Memory B cell (primary cell): Measurements from ENCODE around the gene TTYH1.
"Not testable (repeated sequence)": the region's sequence is repeated elsewhere in the genome, so short reads cannot be mapped to it uniquely, and the experiment has no call there.

Experiments used
- ATAC-seq: fragments of 150-1000 bp; cut with Tn5 transposase; 2 replicates; pipeline ENCODE4 v1.10.0; 2021; ENCODE audit warnings: low read depth, mild to moderate bottlenecking, moderate library complexity
- DNase-seq, 2 donors: peaks; one replicate each; pipeline ENCODE4 v3.0.0; 2022; ENCODE audit warnings: low spot score in 2 of 2
- H3K27ac Mint-ChIP-seq: one replicate; pipeline ENCODE4 v1.8.0; 2022; ENCODE audit warnings: mild to moderate bottlenecking, moderate library complexity, mixed read lengths
- H3K27me3 Mint-ChIP-seq: one replicate; pipeline ENCODE4 v1.8.0; 2022; ENCODE audit warnings: mixed read lengths
- H3K36me3 Mint-ChIP-seq: one replicate; pipeline ENCODE4 v1.8.0; 2022; ENCODE audit warnings: mild to moderate bottlenecking, mixed read lengths
- H3K4me1 Mint-ChIP-seq: one replicate; pipeline ENCODE4 v1.8.0; 2022; ENCODE audit warnings: mixed read lengths
- H3K4me3 Mint-ChIP-seq: one replicate; pipeline ENCODE4 v1.8.0; 2022; ENCODE audit warnings: mild to moderate bottlenecking, moderate library complexity, mixed read lengths
- H3K9me3 Mint-ChIP-seq: one replicate; pipeline ENCODE4 v1.8.0; 2022; ENCODE audit warnings: mixed read lengths

The TTYH1 gene

DNA sequence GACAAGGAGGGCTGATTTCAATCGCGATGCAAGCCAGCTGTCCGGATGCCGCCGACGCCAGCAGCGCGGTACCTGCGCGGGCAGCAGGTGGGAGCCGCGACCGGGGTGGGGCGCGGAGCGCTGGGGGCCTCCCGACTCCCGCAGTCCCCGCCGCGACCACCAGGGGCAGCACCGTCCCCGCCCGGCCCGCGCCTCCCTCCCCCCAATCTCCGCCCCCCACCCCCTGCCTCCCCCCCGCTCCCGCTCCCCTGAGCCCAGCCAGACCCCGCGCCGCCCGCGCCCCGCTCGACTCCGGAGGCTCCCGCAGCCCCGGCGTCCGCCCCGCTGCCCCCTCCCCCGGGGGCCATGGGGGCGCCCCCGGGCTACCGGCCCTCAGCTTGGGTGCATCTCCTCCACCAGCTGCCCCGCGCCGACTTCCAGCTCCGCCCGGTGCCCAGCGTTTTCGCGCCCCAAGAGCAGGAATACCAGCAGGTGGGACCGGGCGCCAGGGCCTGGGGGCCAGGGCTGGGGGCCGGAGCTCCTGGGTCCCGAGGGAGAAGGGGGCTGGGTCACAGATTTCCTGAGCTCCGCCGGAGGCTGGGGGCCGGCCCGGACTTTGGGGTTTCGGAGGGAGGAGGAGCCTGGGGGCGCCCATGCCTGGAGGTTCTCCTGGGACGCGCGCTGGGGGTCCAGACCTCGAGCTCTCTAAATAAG lies at the start of gene TTYH1:
TTYH1 (plus strand) TSS at position 257 of the 693 bp plus-strand sequence; CDS start at position 346, 89 bp downstream.
- peaks cover 37% of the 10 kb centered on the region for H3K27me3 Mint-ChIP-seq

DNA sequence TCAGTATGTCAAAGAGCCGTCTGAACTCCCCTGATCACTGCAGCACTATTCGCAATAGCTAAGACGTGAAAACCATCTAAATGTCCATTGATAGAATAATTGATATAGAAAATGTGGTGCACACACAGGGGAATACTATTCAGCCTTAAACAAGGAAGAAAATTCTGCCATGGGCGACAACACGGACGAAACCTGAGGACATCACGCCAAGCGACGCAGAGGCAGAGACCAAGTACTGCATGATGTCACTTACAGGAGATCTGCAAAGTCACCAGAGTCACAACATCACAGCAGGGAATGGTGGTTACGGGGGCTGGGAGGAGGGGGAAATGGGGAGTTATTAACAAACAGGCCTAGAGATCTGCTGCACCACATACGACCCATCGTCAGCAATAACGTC lies 49.5 kb upstream of the TTYH1 start:
- not testable (repeated sequence) for H3K36me3 Mint-ChIP-seq, H3K27ac Mint-ChIP-seq, H3K27me3 Mint-ChIP-seq, ATAC-seq, DNase-seq, H3K9me3 Mint-ChIP-seq
- Mint-ChIP-seq H3K4me1 (peaks cover 33% of the 10 kb centered on the region), H3K4me3 (peak overlapping the region; percentile 17)

More for the DNA sequence above, at the start of gene TTYH1:
- Mint-ChIP-seq H3K4me3 (no peak within 1 kb of the TSS), H3K9me3 (peaks cover 12% of the 10 kb centered on the region), H3K27ac (no peak within 1 kb of the TSS), H3K4me1 (peaks cover 17% of the 10 kb centered on the region), H3K36me3 (peaks cover 5% of the 10 kb centered on the region)
- ATAC-seq (peak; percentile 38), DNase-seq (peak in 1 of 2 donors; percentile 49)

DNA sequence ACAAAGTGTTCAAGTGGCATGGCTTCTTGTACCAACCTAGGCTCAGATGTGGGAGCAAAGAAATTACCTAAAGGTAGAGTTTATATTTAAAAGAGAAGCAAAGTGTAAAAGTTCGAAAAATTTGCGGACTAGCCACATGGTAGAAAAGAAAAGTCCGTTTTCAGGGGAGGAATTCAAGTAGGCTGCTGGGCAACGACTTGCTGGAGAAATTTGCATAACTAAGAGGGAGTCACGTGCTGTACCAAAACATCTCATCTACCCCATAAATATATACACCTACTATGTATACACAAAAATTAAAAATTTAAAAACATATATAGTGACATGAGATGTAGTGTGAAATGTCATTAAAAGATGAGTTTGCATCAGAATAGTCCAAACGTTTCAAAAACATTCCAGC lies 48.5 kb upstream of the TTYH1 start:
- Mint-ChIP-seq H3K9me3 (peaks cover 2% of the 10 kb centered on the region), H3K27me3 (peaks cover 11% of the 10 kb centered on the region), H3K27ac (no peak overlapping the region), H3K36me3 (peaks cover 5% of the 10 kb centered on the region), H3K4me3 (no peak overlapping the region), H3K4me1 (peaks cover 28% of the 10 kb centered on the region)
- ATAC-seq = no peak
- DNase-seq = no peak

DNA sequence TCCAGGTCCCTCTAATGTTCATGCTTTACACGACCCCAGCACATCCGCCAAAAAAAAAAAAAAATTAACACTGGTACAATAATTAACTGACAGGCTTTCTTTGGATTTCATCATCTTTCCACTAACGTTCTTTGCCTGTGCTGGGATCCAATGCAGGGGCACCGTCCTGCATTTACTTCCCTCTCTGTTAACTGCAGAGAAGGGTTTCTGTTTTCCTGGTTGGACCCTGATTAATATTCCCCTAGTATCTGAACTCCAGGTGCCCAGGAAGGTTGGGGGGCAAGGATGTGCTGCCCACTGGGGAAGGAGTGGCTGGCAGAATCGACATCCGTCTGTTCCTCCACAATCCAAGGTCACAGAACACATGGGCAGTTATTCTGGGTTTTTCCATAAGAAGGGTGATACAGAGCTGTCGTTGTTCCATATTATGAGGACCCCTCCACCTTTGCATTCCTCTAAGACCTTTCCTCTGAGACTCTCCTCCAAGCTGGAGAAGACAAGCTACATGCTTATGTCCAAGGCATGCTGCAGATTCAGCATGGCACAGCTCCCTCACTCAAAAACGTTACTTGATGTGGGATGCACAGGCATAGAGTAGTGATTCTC lies 46.1 kb upstream of the TTYH1 start:
- peak overlapping the region; percentile 72 for H3K27ac Mint-ChIP-seq
- H3K4me1 Mint-ChIP-seq = peaks cover 31% of the 10 kb centered on the region
- peak overlapping the region; percentile 87 for H3K4me3 Mint-ChIP-seq
- H3K36me3 Mint-ChIP-seq = no peaks in the 10 kb centered on the region
- DNase-seq (no peak), ATAC-seq (no peak)
- peaks cover 9% of the 10 kb centered on the region for H3K27me3 Mint-ChIP-seq
- peaks cover 2% of the 10 kb centered on the region for H3K9me3 Mint-ChIP-seq

DNA sequence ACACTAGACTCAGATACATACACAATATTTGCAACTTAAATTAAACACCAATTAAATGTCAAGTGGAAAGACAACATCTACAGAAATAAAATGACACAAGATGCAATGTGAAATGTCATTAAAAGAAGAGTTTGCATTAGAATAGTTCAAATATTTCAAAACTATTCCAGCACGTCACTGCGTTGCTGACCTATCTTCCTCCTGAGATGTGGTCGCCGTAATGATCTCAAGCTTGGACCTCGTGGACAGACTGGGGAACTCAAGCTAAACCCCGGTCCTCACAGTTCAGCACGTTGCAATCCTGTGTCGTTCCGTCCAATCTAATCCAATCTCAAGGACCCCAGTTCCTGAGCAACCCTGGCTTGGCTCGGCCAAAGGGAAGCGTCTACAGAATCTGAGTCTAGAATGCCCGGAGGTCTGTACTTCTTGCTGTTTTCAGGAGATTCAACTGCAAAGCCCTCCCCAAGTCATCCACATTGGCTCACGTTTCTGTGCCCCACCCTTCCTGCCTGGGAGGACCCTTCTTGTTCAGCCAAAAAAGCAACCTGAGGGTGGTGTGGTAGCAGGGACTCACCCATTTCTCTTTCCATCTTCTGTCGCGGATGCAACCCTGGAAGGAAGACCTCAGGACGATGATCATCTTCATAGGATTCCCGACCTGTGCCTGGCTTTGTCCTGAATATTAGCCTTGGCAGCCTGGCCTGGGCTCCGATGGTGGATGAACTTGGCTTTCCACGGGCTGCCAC lies 45.4 kb upstream of the TTYH1 start:
- not testable (repeated sequence) for DNase-seq, H3K36me3 Mint-ChIP-seq, H3K27me3 Mint-ChIP-seq, H3K9me3 Mint-ChIP-seq
- Mint-ChIP-seq H3K4me3 (peak overlapping the region; percentile 87), H3K27ac (peak overlapping the region; percentile 72), H3K4me1 (peaks cover 27% of the 10 kb centered on the region)
- peak; percentile 12 for ATAC-seq

DNA sequence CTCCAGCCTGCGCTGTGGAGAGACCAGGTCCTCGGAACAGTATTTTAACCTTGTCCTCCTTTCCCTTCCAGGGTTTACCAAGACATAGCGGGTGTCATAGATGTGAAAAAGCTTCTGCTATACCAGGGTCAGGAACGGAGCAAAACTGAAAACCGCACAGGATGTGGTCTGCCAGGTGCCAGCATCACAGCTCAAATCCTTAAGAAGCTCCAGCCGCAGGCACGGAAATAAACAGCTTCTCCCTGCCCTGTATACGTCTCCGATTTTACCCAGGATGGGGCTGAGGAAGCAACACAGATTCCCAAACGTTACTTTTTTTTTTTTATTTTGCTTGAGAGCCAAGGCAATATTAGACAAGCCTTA lies 44.8 kb upstream of the TTYH1 start:
- ATAC-seq = peak; percentile 76
- Mint-ChIP-seq H3K4me1 (peaks cover 27% of the 10 kb centered on the region), H3K4me3 (peak overlapping the region; percentile 87), H3K27ac (peak overlapping the region; percentile 60)
- not testable (repeated sequence) for H3K36me3 Mint-ChIP-seq, H3K9me3 Mint-ChIP-seq, DNase-seq, H3K27me3 Mint-ChIP-seq

DNA sequence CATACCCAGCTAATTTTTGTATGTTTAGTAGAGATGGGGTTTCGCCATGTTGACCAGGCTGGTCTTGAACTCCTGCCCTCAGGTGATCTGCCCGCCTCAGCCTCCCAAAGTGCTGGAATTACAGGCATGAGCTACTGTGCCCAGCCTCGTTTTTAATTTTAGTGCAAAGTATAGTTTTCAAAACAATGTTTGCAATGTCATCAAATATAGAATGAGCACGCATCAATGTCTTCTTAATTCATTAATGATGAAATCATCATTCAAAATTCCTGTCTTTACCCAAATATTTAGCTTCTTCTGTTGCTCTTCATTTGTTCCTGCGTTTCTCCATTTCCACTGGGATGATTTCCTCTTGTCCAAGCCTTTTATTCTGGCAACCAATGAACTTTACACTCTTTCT lies 43.8 kb upstream of the TTYH1 start:
- not testable (repeated sequence) for H3K4me3 Mint-ChIP-seq, H3K27me3 Mint-ChIP-seq, H3K9me3 Mint-ChIP-seq, DNase-seq, ATAC-seq, H3K36me3 Mint-ChIP-seq, H3K27ac Mint-ChIP-seq
- H3K4me1 Mint-ChIP-seq = peaks cover 31% of the 10 kb centered on the region

DNA sequence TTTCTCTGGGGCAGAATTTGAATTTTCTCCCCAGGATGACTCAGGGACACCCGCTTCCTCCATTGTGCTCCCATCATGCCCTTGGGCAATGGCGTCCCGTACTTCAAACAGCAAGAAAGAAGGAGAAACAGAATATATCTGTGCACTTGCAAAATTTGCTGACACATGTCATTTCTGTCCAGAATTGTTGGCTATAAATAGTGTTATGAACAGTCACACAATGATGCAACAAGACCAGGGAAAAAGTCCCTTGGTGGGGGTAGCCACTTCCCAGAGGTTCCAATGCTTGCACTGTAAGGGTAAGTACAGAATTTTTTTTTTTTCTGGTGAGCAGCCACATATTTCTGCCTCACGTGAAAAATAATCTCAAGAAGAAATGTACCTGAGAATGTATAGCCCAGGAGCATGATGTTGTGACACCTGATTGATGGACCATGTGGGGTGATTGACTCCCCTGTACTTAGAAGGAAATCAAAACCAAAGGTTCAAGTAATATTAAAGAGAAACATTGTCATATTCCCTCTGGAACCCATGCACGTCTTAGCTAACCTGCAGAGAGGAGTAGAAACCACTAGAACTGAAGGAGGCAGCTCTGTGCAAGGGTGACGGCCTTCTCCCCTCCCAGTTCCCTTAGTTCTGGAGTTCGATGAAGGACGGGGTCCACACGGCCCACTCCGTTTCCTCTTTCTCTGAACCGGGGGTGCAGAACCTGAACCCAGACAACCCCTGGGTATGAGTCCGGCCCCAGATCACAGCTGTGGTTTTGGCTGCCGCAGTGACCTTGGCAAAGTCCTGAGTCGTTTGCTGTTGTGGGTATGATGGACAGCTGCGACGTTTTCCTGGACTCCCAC lies 41.3 kb upstream of the TTYH1 start:
- no peaks in the 10 kb centered on the region for H3K9me3 Mint-ChIP-seq
- H3K4me1 Mint-ChIP-seq = peaks cover 33% of the 10 kb centered on the region
- ATAC-seq (no peak), DNase-seq (no peak)
- H3K4me3 Mint-ChIP-seq = no peak overlapping the region
- peaks cover 8% of the 10 kb centered on the region for H3K27me3 Mint-ChIP-seq
- peaks cover under 1% of the 10 kb centered on the region for H3K36me3 Mint-ChIP-seq
- no peak overlapping the region for H3K27ac Mint-ChIP-seq

DNA sequence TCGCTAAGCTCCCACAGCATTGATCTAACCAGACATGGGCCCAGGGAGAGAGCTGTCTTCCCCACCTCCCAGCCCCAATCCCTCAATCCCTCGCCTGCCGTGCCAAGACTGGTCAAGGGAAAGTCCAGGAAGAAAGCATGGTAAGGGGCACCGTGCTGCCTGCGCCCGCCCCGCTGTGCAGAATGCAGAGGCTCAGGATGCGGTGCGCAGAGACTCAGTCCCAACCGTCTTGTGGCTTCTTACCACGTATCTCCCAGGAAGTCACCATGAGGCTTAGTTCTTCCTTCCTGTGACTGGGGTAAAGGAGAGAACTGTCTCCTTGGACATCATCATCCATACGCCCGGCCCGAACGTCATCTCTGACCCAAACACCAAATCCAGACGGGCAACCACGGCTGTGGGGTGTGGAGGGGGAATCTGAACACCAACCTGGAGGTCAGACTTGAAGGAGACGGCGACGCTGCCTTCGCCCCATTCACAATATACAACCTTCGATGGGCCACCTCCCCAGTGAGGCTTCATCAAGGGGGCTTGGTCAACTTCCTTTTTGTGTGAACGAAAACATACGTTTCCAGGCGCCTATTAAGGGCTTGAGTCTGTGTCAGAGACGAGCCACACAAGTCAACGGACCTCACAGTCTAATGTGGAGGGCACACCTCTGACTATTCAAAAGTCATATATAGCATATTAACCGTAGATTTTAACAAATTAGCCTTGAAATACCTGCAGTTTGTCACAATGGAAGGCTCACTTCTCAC lies 39.9 kb upstream of the TTYH1 start:
- not testable (repeated sequence) for H3K36me3 Mint-ChIP-seq, H3K27me3 Mint-ChIP-seq, H3K9me3 Mint-ChIP-seq, H3K4me3 Mint-ChIP-seq, ATAC-seq, DNase-seq
- Mint-ChIP-seq H3K27ac (peak overlapping the region; percentile 58), H3K4me1 (peaks cover 34% of the 10 kb centered on the region)

DNA sequence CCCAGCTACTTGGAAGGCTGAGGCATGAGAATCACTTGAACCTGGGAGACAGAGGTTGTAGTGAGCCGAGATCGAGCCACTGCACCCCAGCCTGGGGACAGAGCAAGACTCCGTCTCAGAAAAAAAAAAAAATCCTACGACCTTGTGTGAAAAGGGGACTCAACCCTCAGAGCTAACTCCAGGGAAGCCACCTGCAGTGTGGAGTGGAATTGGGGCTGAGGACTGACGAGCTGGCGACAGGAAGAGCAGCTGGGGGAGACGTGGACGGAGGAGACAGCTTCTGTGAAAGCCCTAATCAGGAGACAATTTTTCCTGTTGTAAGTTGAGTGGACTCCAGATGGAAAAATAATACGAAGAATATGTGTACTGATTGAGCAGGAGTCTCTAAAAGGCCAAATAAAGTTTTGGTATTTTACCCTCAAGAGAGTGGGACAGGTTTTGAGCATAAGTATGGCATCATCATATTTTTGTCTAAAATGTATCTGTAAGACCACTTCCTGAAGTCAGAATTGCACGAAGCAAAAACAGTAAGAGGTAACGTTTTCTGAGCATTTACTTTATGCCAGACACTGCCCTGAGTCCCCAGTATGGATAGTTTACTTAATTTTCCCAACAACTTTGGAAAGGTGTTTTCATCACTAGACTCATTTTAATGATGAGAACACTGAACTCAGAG lies 38.5 kb upstream of the TTYH1 start:
- Mint-ChIP-seq H3K27ac (no peak overlapping the region), H3K4me3 (peak overlapping the region; percentile 6), H3K36me3 (peaks cover 5% of the 10 kb centered on the region), H3K9me3 (peaks cover 3% of the 10 kb centered on the region), H3K27me3 (peaks cover under 1% of the 10 kb centered on the region), H3K4me1 (peaks cover 30% of the 10 kb centered on the region)
- no peak for DNase-seq
- ATAC-seq = no peak

DNA sequence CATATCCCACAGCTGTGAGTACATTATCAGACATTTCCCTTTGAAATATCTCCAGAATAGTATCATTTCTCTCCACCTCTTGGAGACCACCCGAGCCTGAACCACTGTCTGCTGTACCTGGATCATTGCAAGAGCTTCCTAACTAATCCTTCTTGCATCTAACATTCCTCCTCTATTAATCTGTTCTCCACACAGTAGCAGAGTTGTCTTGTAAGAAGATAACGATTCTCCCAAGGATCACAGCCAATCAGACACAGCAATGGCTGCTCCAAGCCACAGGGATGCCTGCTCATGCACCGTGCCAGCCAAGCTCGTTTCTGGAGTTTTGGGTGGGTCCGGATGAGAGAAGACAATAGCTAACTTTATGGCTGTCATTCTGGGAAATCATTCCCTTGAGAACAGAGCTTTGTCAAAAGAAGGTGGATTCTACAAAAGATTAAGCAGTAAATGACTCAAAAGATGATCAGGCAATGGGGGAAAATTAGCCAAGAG lies 36.0 kb upstream of the TTYH1 start:
- no peak for DNase-seq
- Mint-ChIP-seq H3K4me3 (no peak overlapping the region), H3K4me1 (peaks cover 21% of the 10 kb centered on the region), H3K9me3 (peaks cover 5% of the 10 kb centered on the region), H3K27me3 (peaks cover 2% of the 10 kb centered on the region), H3K27ac (no peak overlapping the region), H3K36me3 (peaks cover 5% of the 10 kb centered on the region)
- no peak for ATAC-seq

DNA sequence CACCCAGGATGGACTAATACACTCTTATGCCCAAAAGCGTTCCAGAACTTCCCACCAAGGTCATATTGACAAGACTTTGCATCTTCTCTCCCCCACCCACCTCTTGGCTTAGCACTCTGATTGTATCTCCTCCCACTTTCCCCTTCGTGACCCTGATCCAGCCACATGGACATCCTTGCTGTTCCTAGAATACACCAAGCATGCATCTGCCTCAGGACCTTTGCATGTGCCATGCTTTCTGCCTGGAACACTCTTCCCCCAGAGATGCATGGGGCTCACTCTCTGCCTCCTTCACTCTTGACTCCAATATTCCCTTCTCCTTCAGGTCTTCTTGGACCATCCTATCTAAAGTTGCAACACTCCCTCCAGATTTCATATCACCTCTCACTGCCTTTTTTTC lies 34.4 kb upstream of the TTYH1 start:
- no peak overlapping the region for H3K4me3 Mint-ChIP-seq
- H3K27ac Mint-ChIP-seq = no peak overlapping the region
- DNase-seq (no peak), ATAC-seq (no peak)
- peaks cover 25% of the 10 kb centered on the region for H3K4me1 Mint-ChIP-seq
- peaks cover 2% of the 10 kb centered on the region for H3K27me3 Mint-ChIP-seq
- peaks cover 5% of the 10 kb centered on the region for H3K9me3 Mint-ChIP-seq
- H3K36me3 Mint-ChIP-seq = peaks cover 5% of the 10 kb centered on the region

DNA sequence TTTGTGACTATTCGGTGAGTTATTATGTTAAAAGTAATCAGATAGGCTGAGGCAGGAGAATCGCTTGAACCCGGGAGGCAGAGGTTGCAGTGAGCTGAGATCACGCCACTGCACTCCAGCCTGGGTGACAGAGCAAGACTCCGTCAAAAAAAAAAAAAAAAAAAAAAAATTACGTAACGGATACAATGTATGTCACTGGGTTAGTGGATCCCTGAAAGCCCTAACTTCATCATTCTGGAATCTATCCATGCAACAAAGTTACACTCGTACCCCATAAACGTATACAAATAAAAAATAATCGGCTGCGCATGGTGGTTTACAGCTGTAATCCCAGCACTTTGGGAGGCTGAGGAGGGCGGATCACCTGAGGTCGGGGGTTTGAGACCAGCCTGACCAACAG lies 33.2 kb upstream of the TTYH1 start:
- H3K27ac Mint-ChIP-seq, DNase-seq, H3K4me3 Mint-ChIP-seq, H3K9me3 Mint-ChIP-seq, H3K27me3 Mint-ChIP-seq, ATAC-seq, H3K36me3 Mint-ChIP-seq: not testable (repeated sequence)
- peaks cover 20% of the 10 kb centered on the region for H3K4me1 Mint-ChIP-seq
